Adipose tissue (tissue), 3 donors: Measurements from ENCODE around the gene IP6K2. TPM values are rescaled to one million over a fixed set of nuclear protein-coding genes. Genes with fewer than 3 reads are reported as not detected.

ENCODE experiments used
- H3K27ac ChIP-seq: one replicate; pipeline ENCODE4 v1.5.1; 2013; ENCODE audit warnings: low read depth, low read length
- WGBS, 3 donors: extraction: QIAGEN DNeasy Blood & Tissue Kit; methylation state at CpG; one replicate each; pipeline ENCODE4 v1.1.7; 2013; 5-methylcytosine and 5-hydroxymethylcytosine counted together
- polyA plus RNA-seq, 3 donors: library from polyadenylated mRNA; stranded (reverse); fragments of 200-250 nt; gene quantifications; one replicate each; pipeline ENCODE4 v1.2.3, GENCODE V29; 2013
- donor health status: healthy with polysubstance abuse.
- donor health status: Bipolar disorder and iron deficiency.
- donor health status: healthy.

The IP6K2 gene
- polyA plus RNA-seq, 3 donors: 46.7 to 64.0 (median 49.6) TPM

DNA sequence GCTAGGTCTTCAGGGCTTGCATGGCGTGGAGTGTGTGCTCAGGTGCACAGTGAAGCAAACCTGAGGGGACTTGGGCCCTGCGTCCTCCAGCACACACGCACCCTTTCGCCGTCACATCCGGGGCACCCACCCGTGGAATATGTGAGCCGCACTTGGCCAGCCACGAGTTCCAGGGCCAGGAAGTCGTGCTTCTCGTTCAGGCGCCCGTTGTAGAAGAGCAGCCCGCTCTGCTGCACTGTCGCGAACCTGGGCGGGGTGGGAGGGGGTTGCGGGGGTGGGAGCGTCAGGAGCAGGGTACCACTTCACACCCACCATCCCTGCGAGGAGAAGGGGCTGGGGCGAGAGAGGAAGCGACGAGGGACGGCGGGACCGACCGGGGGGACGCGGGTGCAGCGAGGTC is 61.4 kb downstream of the IP6K2 start:
- H3K27ac ChIP-seq: no peak overlapping the region
- WGBS, 3 donors: 12 to 14% (median 12%) methylated on average over 30 of the region's 30 CpGs

DNA sequence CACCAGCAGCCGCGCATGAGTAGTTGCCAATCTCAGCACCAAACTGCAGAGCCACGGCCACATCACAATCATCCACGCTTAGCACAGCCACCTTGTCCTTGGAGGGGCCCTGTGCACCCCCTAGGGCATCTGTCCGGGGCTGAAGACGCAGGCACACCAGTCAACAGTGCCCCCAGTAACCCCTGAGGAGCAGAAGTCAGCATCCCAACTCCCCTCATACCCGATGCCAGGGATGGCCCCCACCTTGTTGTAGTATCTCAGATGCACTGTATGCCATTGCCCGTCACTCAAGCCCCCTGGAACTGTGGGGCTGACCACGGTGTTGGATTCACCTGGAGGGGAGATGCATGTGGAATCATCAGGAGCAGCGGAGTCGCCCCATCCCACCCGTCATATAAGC is 62.0 kb downstream of the IP6K2 start:
- no peak overlapping the region for H3K27ac ChIP-seq
- 90 to 94% (median 93%) methylated on average over 12 of the region's 12 CpGs for WGBS, 3 donors

DNA sequence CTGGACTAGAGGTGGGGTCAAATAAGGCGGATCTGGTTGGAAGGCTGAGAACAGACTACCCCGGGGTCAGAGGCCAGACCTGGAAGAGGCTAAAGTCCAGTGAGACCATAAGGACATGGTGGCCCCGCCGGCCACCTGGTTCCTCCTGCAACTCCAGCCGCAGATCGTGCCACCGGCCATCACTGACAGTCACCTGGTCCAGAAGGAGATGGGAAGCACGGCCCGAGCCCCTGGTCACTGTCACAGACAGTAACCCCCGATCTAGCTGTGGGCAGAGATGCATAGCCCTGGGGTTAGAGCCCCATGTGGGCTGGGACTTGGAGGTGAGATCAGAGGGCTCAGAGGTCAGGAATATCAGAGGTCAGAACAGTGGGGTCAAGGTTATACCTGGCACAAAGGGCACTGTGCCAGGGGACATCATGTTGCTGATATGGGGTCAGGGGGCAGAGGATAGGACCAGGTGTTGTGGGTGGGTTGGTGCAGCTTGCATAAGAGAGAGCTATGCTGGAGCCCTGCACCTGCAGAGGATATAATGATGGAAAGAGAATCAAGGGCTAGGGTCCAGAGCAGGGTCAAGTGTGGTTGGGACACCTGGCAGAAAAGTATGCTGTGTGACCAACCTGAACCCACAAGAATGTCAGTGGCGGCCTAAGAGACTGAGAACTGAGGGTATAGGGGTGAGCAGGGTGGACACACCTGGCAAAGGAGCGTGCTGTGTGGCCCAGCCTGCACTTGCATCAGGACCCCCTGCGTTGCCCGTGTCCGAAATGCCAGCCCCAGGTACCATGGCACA is 63.9 kb downstream of the IP6K2 start:
- WGBS, 3 donors: 92 to 97% (median 94%) methylated on average over 15 of the region's 15 CpGs
- H3K27ac ChIP-seq: no peak overlapping the region

DNA sequence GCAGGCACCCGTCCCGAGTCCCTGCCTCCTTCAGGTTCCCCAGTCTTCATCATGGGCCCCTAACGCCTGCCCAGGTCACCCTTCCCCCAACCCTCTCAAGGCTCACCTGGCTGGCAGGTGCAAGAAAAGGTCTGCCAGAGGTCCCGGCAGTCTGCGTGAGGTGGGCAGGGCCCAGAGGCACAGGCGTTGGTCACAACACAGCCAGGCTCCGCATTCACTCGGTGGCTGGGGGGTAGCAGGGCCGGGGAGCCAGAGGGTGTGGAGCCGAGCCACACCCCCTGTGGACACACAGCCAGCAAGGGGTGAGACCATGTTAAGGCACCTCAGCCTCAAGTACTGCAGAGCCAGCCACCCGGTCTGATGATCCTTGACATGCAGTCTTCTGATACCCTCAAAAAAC is 65.2 kb downstream of the IP6K2 start:
- 75 to 89% (median 80%) methylated on average over 11 of the region's 11 CpGs for WGBS, 3 donors
- H3K27ac ChIP-seq: no peak overlapping the region

DNA sequence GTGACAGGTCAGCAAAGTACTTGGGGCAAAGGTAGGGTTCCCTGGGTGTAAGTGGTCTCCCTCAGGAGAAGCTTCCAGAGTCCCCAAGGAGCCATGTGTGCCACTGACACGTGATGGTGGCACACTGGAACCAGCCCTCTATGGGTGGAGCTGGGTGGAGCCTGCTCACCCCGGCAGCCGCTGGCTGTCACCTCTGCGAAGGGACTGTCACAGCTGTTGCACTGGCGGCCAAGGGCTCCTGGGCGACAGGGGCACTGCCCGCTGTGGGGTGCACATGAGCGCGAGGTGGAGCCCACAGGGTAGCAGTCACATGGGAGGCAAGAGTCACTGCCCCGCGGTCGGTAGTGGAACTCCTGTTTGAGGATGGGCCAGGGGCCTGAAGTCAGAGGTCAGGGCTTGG is 66.3 kb downstream of the IP6K2 start:
- no peak overlapping the region for H3K27ac ChIP-seq
- WGBS, 3 donors: 81 to 88% (median 87%) methylated on average over 12 of the region's 12 CpGs

DNA sequence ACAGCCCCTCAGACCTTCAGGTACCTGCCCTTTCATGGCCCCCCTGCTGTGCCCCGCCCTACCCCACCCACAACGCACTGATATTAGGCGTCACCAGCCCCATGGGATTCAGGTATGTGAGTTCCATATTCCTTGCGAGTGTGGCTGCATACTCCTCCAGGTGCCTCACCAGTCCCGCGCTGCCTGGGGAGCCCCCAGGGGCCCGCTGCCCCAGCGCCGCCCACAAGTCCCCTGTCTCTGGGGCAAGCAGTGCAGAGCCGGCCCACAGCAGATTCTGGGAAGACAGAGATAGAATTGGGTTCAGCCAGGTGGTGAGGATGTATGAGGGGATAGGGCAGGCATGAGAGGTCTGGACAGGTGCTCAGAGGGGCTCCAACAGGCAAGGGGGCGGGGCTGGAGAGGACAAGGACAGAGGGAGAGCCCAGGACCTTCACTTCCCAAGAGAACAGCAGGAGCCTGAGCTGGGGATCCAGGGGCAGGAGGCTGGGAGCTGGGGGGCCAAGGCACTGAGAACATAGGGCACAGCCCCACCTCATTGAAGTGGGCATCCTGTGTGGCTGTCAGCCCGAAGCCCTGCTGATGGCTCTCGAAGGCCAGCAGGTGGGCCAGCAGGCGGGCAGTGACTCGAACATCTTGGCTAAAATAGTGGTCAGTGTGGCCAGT is 68.7 kb downstream of the IP6K2 start:
- 90 to 93% (median 91%) methylated on average over 15 of the region's 15 CpGs for WGBS, 3 donors
- no peak overlapping the region for H3K27ac ChIP-seq

DNA sequence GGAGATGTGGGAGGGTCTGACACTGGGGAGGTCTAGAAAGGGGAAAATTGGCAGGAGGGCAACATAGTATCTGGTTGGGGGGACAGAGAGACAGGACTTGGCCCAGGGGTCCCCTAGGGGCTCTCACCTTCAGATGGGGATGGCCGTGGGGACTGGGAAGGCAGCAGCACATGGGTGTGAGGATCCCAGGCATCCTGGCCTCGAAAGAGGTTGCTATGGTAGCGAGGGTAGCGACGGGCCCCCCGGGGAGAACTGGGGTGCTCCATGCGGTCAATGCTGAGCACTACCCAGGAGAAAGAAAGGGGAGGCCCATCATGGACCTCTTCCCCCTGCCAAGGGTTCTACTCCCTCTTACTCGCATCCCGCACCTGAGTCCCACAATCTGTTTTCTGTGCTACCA is 69.3 kb downstream of the IP6K2 start:
- no peak overlapping the region for H3K27ac ChIP-seq
- WGBS, 3 donors: 78 to 90% (median 84%) methylated on average over 8 to 9 of the region's 9 CpGs

DNA sequence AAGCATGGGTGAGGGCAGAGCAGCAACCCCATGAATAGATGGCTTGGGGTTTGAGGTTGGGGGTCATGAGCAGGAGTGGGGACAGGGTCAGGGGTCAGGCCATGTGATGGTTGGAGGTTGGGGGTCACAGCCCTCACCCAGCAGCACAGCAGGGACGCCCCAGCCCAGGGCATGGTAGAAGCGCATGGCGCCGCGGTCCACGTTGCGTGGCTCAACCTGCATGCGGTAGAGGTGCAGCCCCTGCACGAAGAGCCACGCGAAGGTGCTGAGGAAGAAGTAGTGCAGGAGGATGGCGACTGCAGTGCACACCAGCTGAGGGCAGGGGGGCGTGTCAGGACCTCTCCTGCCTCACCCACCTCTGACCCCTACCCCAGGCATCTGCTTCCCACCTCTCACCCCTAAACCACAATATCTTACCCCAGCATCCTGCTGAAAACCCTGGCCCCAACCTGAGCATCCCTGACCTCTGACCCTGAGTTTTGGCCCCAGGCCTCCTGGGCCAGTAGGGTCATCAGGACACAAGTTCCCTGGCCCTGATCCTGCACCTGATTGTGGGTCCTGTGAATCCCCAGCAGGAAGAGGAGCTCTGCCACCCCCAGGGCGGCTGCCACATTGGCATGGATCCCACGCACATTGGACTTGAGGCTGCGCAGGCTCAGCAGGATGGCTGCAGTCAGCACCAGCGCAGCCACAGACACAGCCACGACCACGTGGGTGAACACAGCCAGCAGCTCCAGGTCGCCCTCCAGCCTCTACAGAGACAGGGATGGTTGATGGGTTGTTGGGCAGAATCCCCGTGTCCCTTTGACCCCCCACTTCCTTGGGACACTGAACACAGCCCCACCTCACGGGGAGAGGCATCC is 71.9 kb downstream of the IP6K2 start:
- H3K27ac ChIP-seq: no peak overlapping the region
- 89 to 92% (median 91%) methylated on average over 21 to 22 of the region's 22 CpGs for WGBS, 3 donors

DNA sequence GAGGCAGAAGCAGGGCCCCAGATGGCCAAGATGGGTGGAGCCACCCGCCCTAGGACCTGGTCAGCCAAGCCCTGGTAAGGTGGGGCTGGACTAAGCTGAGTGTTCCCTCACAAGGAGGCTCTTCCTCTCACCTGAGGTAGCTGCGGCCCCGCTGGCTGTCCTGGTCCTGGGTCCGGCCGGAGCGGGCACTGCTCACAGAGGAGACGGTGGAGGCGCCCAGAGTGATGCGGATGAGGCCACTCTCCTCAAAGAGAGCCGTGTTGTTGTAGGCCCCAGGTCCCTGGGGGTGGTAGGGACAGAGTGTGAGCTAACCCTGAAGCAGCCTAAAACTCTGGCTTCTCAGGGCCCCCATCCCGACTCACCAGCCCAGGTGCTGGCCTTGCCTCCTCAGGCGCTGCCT is 74.4 kb downstream of the IP6K2 start:
- H3K27ac ChIP-seq: no peak overlapping the region
- 91 to 92% (median 92%) methylated on average over 12 of the region's 12 CpGs for WGBS, 3 donors

DNA sequence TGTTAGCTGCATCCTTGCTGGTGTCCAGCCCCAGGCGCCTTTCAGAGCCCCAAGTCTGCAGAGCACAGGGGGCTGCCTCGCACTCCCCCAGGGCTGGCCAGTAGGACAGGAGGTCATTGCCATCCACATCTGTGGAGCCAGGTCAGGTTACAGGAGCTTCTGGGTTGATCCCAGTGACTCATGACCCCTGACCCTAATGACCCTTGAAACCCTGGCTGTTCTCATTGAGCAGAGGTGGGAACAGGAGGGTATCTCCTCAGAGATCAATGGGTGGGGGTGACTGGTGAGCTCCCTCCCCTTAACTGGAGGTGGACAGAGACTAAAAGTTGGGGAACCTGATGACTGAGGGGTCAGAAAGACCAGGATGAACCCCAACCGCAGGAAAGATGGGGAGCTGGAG is 75.6 kb downstream of the IP6K2 start:
- WGBS, 3 donors: 88 to 96% (median 90%) methylated on average over 3 of the region's 3 CpGs
- H3K27ac ChIP-seq: no peak overlapping the region

DNA sequence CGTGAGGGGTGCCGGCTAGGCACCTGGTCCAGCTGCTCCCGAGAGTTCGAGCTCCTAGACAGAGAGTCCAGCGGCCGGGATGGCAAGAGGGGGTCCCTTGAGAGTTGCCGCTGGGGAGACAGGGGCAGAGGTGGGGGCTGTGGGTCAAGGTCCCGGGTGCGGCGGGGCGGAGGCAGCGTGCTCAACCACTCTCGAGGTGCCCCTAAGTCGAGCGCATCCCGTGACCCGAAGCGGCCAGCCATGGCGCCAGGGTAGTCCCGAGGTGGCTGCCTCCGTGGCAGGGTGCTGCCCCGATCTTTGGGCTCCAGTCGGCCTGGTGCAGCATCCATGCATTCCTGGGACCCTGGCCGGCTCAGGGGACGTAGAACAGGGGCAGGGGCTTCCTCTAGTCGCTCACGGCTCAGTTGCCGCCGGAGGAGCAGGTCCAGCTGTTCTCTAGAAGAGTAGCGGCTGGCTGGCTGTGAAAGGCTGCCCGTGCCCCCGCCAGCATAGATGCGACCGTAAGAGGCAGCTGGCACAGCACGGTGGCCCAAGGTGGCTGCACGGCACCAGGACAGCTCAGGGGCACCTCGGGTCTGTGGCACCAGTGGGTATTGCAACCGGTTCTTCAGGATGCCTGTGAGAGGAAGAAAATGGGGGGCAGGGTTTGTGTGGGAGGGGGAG is 76.9 kb downstream of the IP6K2 start:
- WGBS, 3 donors: 89 to 94% (median 91%) methylated on average over 35 to 38 of the region's 38 CpGs
- H3K27ac ChIP-seq: no peak overlapping the region

Other genes with a start within 250 kb of the IP6K2 start
- gene SHISA5, start 213.0 kb downstream of the IP6K2 start, polyA plus RNA-seq: 100 to 1,000 TPM in 2 of 3 donors, 10 to 100 TPM in 1; 49.8 to 116 (median 111) TPM
- 1 to 10 TPM; 1.7 to 6.5 (median 5.2) TPM for gene PFKFB4, start 160.4 kb downstream of the IP6K2 start, polyA plus RNA-seq
- under 1 TPM in 1 of 3 donors, not detected in 2; 0.04 TPM for gene UCN2, start 153.4 kb downstream of the IP6K2 start, polyA plus RNA-seq
- 10 to 100 TPM in 1 of 3 donors, 1 to 10 TPM in 2; 1.4 to 10.3 (median 2.2) TPM for gene COL7A1, start 121.9 kb downstream of the IP6K2 start, polyA plus RNA-seq
- 100 to 1,000 TPM; 122 to 214 (median 155) TPM for gene UQCRC1, start 107.6 kb downstream of the IP6K2 start, polyA plus RNA-seq
- gene TMEM89, start 95.5 kb downstream of the IP6K2 start, polyA plus RNA-seq: not detected
- 10 to 100 TPM in 1 of 3 donors, 1 to 10 TPM in 2; 8.7 to 14.1 (median 8.9) TPM for gene SLC26A6, start 81.8 kb downstream of the IP6K2 start, polyA plus RNA-seq
- 1 to 10 TPM in 2 of 3 donors, under 1 TPM in 1; 0.48 to 1.5 (median 1.0) TPM for gene CELSR3, start 54.3 kb downstream of the IP6K2 start, polyA plus RNA-seq
- 10 to 100 TPM in 2 of 3 donors, 1 to 10 TPM in 1; 9.2 to 13.9 (median 13.5) TPM for gene NCKIPSD, start 31.3 kb downstream of the IP6K2 start, polyA plus RNA-seq
- gene PRKAR2A, start 130.7 kb upstream of the IP6K2 start, polyA plus RNA-seq: 10 to 100 TPM in 2 of 3 donors, 1 to 10 TPM in 1; 7.3 to 16.8 (median 11.2) TPM
- gene SLC25A20, start 181.7 kb upstream of the IP6K2 start, polyA plus RNA-seq: 10 to 100 TPM; 18.9 to 31.6 (median 22.9) TPM
- gene ARIH2, start 201.6 kb upstream of the IP6K2 start, polyA plus RNA-seq: 10 to 100 TPM; 24.7 to 49.6 (median 48.2) TPM